LNCaP clone FGC (cell line): ENCODE measurements around the gene KIAA1191.

ENCODE experiments used
- DNase-seq: peaks from one replicate; pipeline ENCODE4 v3.0.0-alpha.2; 2011; ENCODE audit warnings: low read depth
- H3K4me3 ChIP-seq: 2 replicates; pipeline ENCODE4 v1.5.1; 2011; ENCODE audit warnings: mild to moderate bottlenecking, low read depth, low read length, control low read depth
- CTCF ChIP-seq: IDR thresholded peaks from 2 replicates; pipeline ENCODE4 v1.5.1; 2012; ENCODE audit warnings: mild to moderate bottlenecking; ENCODE audit not compliant: control insufficient read depth, insufficient read depth; ENCODE audit errors: extremely low read depth

The KIAA1191 gene

GRCh38 chr5:176405656-176406435, 44.3 kb upstream of the KIAA1191 start:
- no peak for DNase-seq
- no peak overlapping the region for H3K4me3 ChIP-seq
- TF ChIP-seq CTCF = peak; percentile 23; the same call in 1 of the 2 replicates

- no peak overlapping the region for H3K4me3 ChIP-seq
- TF ChIP-seq CTCF = no peak
- no peak for DNase-seq
Observed at GRCh38 chr5:176401281-176402205, 40.0 kb upstream of the KIAA1191 start.

DNA sequence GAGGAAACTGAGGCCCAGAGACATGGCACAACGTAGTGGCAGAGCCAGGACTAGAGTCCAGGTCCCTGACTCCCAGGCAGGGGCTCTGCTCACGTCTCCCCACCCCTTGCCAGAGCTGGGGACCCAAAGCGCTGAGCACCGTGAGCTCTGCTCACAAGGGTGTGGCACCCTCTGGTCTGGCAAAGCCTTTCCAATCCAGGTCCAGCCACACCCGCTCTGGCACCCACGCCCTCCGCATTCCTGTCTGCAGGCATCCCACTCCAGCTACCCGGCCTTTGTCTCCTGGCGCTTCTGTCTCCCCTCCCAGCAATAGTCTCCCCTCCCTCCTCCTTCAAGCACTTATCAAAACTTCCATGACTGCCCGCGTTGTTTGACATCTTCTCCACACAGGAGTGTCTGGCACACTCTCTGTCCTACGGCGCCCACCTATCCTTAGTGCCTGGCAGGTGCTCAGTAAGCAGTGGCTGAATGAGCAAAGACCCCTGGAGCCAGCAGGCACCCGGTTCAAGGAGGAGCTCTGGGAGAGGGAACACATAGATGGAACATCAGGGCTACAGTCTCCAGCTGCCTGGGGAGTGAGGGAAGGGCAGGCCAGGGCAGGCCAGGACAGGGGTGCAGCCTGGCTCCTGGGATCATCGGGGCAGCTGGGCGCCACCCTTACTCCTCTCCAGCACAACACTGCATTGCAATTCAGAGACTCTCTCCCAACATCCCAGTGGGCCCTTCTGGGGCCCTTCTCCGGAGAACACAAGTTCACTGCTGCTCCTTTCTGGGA, 39.0 kb upstream of the KIAA1191 start:
- no peak overlapping the region for H3K4me3 ChIP-seq
- TF ChIP-seq CTCF = no peak
- DNase-seq = no peak

GRCh38 chr5:176397736-176398420, 36.3 kb upstream of the KIAA1191 start:
- H3K4me3 ChIP-seq = no peak overlapping the region

GRCh38 chr5:176396330-176396729, 34.8 kb upstream of the KIAA1191 start:
- no peak overlapping the region for H3K4me3 ChIP-seq
- TF ChIP-seq CTCF = no peak
- no peak for DNase-seq

More at GRCh38 chr5:176397736-176398420, 36.3 kb upstream of the KIAA1191 start:
- TF ChIP-seq CTCF = no peak
- DNase-seq = no peak
